OCI-LY1 (cell line): Measurements from ENCODE around the gene CTIF.
A peak's percentile ranks its signal among the peaks of the same experiment; 100 is the strongest.
"Not testable (repeated sequence)": the region's sequence is repeated elsewhere in the genome, so short reads cannot be mapped to it uniquely, and the experiment has no call there.

Source experiments
- H2AFZ ChIP-seq: fragments of 200-600 bp; sonication (generic), shearing (Covaris generic); 2 replicates; pipeline ENCODE4 v1.6.0; 2014; ENCODE audit warnings: antibody characterized with exemption, mild to moderate bottlenecking, low read length
- H3F3A ChIP-seq: fragments of 200-600 bp; sonication (generic), shearing (Covaris generic); 2 replicates; pipeline ENCODE4 v1.6.0; 2014; ENCODE audit warnings: mild to moderate bottlenecking, antibody characterized with exemption, low read length, moderate library complexity; ENCODE audit not compliant: insufficient read depth
- H3K27ac ChIP-seq: fragments of 200-600 bp; sonication (generic); 2 replicates; pipeline ENCODE4 v1.5.1; 2014; ENCODE audit warnings: low read length, mixed run types, mild to moderate bottlenecking, low read depth; ENCODE audit not compliant: poor library complexity, severe bottlenecking
- H3K27me3 ChIP-seq: fragments of 200-600 bp; sonication (generic); 2 replicates; pipeline ENCODE4 v1.6.0; 2014; ENCODE audit warnings: antibody characterized with exemption, mild to moderate bottlenecking, low read length, moderate library complexity; ENCODE audit not compliant: insufficient read depth
- H3K36me3 ChIP-seq: fragments of 200-600 bp; sonication (generic); 2 replicates; pipeline ENCODE4 v1.6.1; 2014; ENCODE audit warnings: mild to moderate bottlenecking, antibody characterized with exemption, low read length, moderate library complexity, mixed read lengths; ENCODE audit not compliant: insufficient read depth
- H3K4me1 ChIP-seq: fragments of 200-600 bp; sonication (generic); 2 replicates; pipeline ENCODE4 v1.5.1; 2014; ENCODE audit warnings: mild to moderate bottlenecking, low read length, moderate library complexity; ENCODE audit not compliant: insufficient read depth, severe bottlenecking
- H3K4me2 ChIP-seq: fragments of 200-600 bp; sonication (generic), shearing (Covaris generic); 2 replicates; pipeline ENCODE4 v1.6.1; 2014; ENCODE audit warnings: low read length
- H3K4me3 ChIP-seq: fragments of 200-600 bp; sonication (generic); 2 replicates; pipeline ENCODE4 v1.5.1; 2014; ENCODE audit warnings: low read length, low read depth, mild to moderate bottlenecking, mixed read lengths; ENCODE audit not compliant: poor library complexity, severe bottlenecking
- H3K79me2 ChIP-seq: fragments of 200-600 bp; shearing (Covaris generic); 2 replicates; pipeline ENCODE4 v1.6.1; 2016; ENCODE audit warnings: mixed run types, low read length, mixed read lengths; ENCODE audit not compliant: insufficient read depth
- H3K9ac ChIP-seq: fragments of 200-600 bp; sonication (generic), shearing (Covaris generic); 2 replicates; pipeline ENCODE4 v1.6.1; 2014; ENCODE audit warnings: mild to moderate bottlenecking, low read length, mixed read lengths
- H3K9me2 ChIP-seq: fragments of 200-600 bp; sonication (generic), shearing (Covaris generic); 2 replicates; pipeline ENCODE4 v1.6.1; 2014; ENCODE audit warnings: low read depth, mild to moderate bottlenecking, low read length, mixed read lengths
- H3K9me3 ChIP-seq: fragments of 200-600 bp; shearing (Covaris generic); 2 replicates; pipeline ENCODE4 v1.6.1; 2014; ENCODE audit warnings: low read length, mixed read lengths
- H4K20me1 ChIP-seq: fragments of 200-600 bp; sonication (generic), shearing (Covaris generic); 2 replicates; pipeline ENCODE4 v1.6.0; 2016; ENCODE audit warnings: mild to moderate bottlenecking, low read length; ENCODE audit not compliant: insufficient read depth
- EZH2 ChIP-seq: fragments of 200-600 bp; sonication (generic), shearing (Covaris generic); IDR thresholded peaks from 2 replicates; pipeline ENCODE4 v1.8.0; 2017; ENCODE audit warnings: borderline replicate concordance, mixed run types, mild to moderate bottlenecking, antibody characterized with exemption, low read length, moderate library complexity, mixed read lengths
- TF ChIP-seq, protein P1 (sequence below): fragments of 200-600 bp; sonication (generic), shearing (Covaris generic); IDR thresholded peaks from 2 replicates; pipeline ENCODE4 v1.5.1; 2017; ENCODE audit warnings: mild to moderate bottlenecking, antibody characterized with exemption, low read length, moderate library complexity, mixed read lengths

Gene CTIF

GRCh38 chr18:48868468-48869466 is 329.9 kb downstream of the CTIF start:
- Histone ChIP-seq H3K9ac (no peak overlapping the region), H3K4me1 (peaks cover 12% of the 10 kb centered on the region), H3K4me2 (peak overlapping the region; percentile 15; the same call in 1 of the 2 replicates), H3K9me3 (no peaks in the 10 kb centered on the region), H2AFZ (no peak overlapping the region), H3K4me3 (no peak overlapping the region), H3K27ac (no peak overlapping the region), H4K20me1 (no peaks in the 10 kb centered on the region), H3F3A (no peaks in the 10 kb centered on the region), H3K27me3 (peaks cover 3% of the 10 kb centered on the region; the same call in 1 of the 2 replicates), H3K79me2 (no peaks in the 10 kb centered on the region), H3K9me2 (no peaks in the 10 kb centered on the region), H3K36me3 (no peaks in the 10 kb centered on the region)
- no peak for TF ChIP-seq EZH2
- TF ChIP-seq, protein P1, sequence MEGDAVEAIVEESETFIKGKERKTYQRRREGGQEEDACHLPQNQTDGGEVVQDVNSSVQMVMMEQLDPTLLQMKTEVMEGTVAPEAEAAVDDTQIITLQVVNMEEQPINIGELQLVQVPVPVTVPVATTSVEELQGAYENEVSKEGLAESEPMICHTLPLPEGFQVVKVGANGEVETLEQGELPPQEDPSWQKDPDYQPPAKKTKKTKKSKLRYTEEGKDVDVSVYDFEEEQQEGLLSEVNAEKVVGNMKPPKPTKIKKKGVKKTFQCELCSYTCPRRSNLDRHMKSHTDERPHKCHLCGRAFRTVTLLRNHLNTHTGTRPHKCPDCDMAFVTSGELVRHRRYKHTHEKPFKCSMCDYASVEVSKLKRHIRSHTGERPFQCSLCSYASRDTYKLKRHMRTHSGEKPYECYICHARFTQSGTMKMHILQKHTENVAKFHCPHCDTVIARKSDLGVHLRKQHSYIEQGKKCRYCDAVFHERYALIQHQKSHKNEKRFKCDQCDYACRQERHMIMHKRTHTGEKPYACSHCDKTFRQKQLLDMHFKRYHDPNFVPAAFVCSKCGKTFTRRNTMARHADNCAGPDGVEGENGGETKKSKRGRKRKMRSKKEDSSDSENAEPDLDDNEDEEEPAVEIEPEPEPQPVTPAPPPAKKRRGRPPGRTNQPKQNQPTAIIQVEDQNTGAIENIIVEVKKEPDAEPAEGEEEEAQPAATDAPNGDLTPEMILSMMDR: no peak

DNA sequence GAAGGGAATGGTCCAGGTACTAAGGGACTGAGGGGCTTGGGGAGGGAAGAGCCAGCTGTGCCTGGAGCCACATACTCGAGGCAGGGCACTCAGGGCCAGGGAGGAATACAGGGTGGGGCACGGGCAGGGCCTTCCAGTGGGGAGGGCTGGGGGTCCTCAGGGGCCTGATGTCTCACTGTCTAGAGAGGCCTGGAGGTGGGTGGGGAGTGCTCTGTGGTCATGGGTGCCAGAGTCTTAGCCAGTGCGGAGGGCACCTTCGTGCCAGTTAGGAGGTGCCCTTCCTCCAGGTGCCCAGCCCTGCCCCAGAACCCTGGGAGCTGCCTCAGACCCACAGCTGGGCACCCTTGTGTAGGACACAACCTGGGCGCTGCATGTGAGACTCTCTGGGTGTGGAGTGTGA is 330.8 kb downstream of the CTIF start:
- H3K9ac ChIP-seq: no peak overlapping the region
- no peak overlapping the region for H3K4me2 ChIP-seq

GRCh38 chr18:48870926-48871325 is 332.1 kb downstream of the CTIF start:
- H2AFZ ChIP-seq, H3K9me2 ChIP-seq, H3K9me3 ChIP-seq: not testable (repeated sequence)

More for the DNA sequence above, 330.8 kb downstream of the CTIF start:
- no peak overlapping the region for H3K27ac ChIP-seq
- peaks cover 12% of the 10 kb centered on the region for H3K4me1 ChIP-seq
- H3K27me3 ChIP-seq: peaks cover 3% of the 10 kb centered on the region; the same call in 1 of the 2 replicates
- no peaks in the 10 kb centered on the region for H3F3A ChIP-seq
- H3K4me3 ChIP-seq: no peak overlapping the region
- H3K79me2 ChIP-seq: no peaks in the 10 kb centered on the region
- H4K20me1 ChIP-seq: no peaks in the 10 kb centered on the region
- TF ChIP-seq, protein P1: no peak
- TF ChIP-seq EZH2: no peak
- no peaks in the 10 kb centered on the region for H3K9me2 ChIP-seq
- no peaks in the 10 kb centered on the region for H3K9me3 ChIP-seq
- H3K36me3 ChIP-seq: no peaks in the 10 kb centered on the region
- H2AFZ ChIP-seq: no peak overlapping the region

More at GRCh38 chr18:48870926-48871325, 332.1 kb downstream of the CTIF start:
- not testable (repeated sequence) for H3K27ac ChIP-seq, H3K36me3 ChIP-seq, H3K4me2 ChIP-seq, H4K20me1 ChIP-seq, H3K9ac ChIP-seq, H3F3A ChIP-seq, H3K4me3 ChIP-seq, H3K79me2 ChIP-seq
- Histone ChIP-seq H3K27me3 (peaks cover 12% of the 10 kb centered on the region; the same call in 1 of the 2 replicates), H3K4me1 (peaks cover 12% of the 10 kb centered on the region)
